Aorta (tissue), 5 donors: ENCODE results near the gene NISCH. TPM values are rescaled to one million over a fixed set of nuclear protein-coding genes. Genes with fewer than 3 reads are reported as not detected.

Experiments used
- ATAC-seq: fragments of 200-7000 bp; cut with Tn5 transposase; one replicate; pipeline ENCODE4 v1.9.1; 2022; ENCODE audit warnings: moderate library complexity; ENCODE audit not compliant: low FRiP score
- DNase-seq, 2 donors: peaks; one replicate each; pipeline ENCODE4 v3.0.0-alpha.2; 2020
- H3K27ac ChIP-seq, 2 donors: one replicate each; pipeline ENCODE4 v1.5.1; 2013; ENCODE audit warnings: low read length in 2 of 2, mild to moderate bottlenecking in 2 of 2, moderate library complexity in 2 of 2, control low read depth in 1 of 2, inconsistent platforms in 1 of 2, low read depth in 1 of 2
- H3K27me3 ChIP-seq, 2 donors: one replicate each; pipeline ENCODE4 v1.6.1; 2013; ENCODE audit warnings: control low read depth in 1 of 2, low read length in 1 of 2, mild to moderate bottlenecking in 1 of 2, moderate library complexity in 1 of 2; ENCODE audit not compliant: insufficient read depth in 2 of 2, control insufficient read depth in 1 of 2
- H3K36me3 ChIP-seq, 2 donors: one replicate each; pipeline ENCODE4 v1.6.1; 2013; ENCODE audit warnings: control low read depth in 1 of 2, low read length in 1 of 2, mild to moderate bottlenecking in 1 of 2; ENCODE audit not compliant: insufficient read depth in 2 of 2, control insufficient read depth in 1 of 2
- H3K4me1 ChIP-seq, 2 donors: one replicate each; pipeline ENCODE4 v1.6.1; 2013; ENCODE audit warnings: low read length in 2 of 2, control low read depth in 1 of 2, mild to moderate bottlenecking in 1 of 2, moderate library complexity in 1 of 2; ENCODE audit not compliant: insufficient read depth in 2 of 2, control insufficient read depth in 1 of 2
- H3K4me3 ChIP-seq, 2 donors: one replicate each; pipeline ENCODE4 v1.5.1; 2013; ENCODE audit warnings: low read length in 2 of 2, control low read depth in 1 of 2, mild to moderate bottlenecking in 1 of 2
- H3K9me3 ChIP-seq: one replicate; pipeline ENCODE4 v1.6.1; 2013; ENCODE audit warnings: mild to moderate bottlenecking, low read length; ENCODE audit not compliant: control insufficient read depth
- WGBS, 2 donors: extraction: QIAGEN DNeasy Blood & Tissue Kit; methylation state at CpG; one replicate each; pipeline ENCODE4 v1.1.7; 2013; 5-methylcytosine and 5-hydroxymethylcytosine counted together
- intact Hi-C, 2 donors: fragments of 100-400 bp; cut with DNase I; formaldehyde crosslinking; loops; one replicate each; pipeline versions ENCODE4 v1.14.2 to v1.15.0; 2022
- polyA plus RNA-seq, 2 donors: library from polyadenylated mRNA; stranded (reverse); fragments of 200-250 nt; gene quantifications; one replicate each; pipeline ENCODE4 v1.2.3, GENCODE V29; 2013
- total RNA-seq, 2 donors: library from RNA; stranded (reverse); fragmentation: NEBNext Ultra II Directional; extraction: Animal tissue kit (Norgen Biotek cat#: 25700); gene quantifications; one replicate each; pipeline ENCODE4 v1.2.1, GENCODE V29; 2021
- donor health status: healthy with polysubstance abuse.
- donor health status: Bipolar disorder and iron deficiency.
- donor health status: DM: no; HTN: no; CAD: no.
- donor health status: DM: no; HTN: no; CAD: no.
- donor health status: DM: yes; HTN: yes; CAD: no.

NISCH gene
- total and polyA plus RNA-seq, 4 donors = 13.3 to 157 (median 101) TPM

DNA sequence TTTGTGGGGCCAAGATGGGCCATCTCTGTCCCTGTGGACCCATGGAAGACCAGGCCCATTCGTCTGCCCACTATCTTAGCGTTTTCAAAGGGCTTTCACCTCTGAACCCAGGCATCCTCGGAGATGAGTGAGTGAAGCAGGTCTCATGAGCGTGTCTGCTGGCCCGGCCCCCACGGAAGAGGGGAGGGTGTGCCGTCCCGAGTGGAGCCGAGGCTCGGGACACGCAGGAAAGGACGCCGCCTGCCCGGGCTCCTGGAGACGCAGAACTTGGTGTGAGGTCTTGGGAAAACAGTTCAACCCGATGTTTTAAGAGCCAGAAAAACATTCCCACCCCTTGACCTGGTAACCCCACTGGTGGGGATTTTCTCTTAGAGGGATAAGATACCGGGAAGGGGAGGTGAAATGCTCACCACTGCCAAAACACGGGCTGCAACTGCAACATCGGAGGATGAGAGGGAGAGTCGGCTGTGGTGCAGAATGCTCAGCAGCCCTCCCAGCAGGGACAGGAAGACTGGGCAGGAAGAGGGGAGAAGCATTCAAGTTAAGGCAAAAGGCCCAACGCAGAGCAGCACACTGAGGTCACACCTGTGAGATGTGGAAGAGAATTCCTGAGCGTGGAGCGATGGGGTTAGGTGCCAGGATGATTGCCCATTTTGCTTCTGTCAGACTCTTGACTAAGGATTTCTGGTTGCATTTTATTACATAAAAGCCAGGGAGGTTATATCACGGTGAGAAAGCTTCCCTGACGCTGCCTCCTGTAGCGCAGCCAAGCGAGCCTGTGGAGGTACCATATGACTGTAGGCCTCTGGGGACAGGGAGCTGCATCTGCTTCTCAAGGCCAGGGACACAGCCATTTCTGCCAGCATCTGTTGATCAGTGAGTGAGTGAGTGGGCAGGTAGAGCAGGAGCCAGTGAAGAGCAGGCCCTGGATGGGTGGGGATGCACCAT lies 25.6 kb downstream of the NISCH start:
- Histone ChIP-seq H3K27ac (no peak overlapping the region), H3K36me3 (peaks cover 0 to 7% of the 10 kb centered on the region in 2 donors)
- ATAC-seq = no peak

DNA sequence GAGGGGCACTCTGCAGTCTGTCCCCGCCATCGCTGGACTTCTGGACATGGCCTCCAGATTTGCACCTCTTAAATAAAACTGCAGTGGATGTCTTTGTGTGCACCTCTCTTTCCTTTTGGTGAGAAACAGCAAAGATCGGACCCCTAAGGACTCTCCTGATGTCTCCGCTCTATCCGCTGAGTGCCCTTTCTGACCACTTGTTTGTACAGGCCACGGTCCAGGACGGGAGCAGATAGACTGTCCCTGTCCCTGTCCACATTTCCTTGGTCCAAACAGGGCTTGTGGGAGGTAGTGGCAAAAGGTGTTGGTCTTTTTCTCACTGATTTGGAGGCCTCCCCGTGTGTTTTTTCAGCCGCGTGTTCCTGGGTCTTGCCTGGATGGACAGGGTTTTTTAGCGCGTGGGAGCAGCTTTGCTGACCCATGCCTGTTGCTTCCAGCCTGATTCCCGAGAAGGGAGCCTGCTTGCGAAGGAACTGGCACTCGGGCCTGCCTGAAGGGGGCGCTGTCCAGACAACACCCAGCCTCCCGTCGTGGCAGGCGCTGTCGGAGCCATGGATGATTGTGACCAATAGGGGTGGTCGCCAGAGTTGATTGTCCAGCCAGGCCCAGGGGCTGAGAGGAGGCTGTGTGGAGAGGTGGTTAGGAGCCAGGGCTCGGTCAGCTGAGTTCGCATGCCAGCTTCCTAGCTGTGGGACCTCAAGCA lies 26.6 kb downstream of the NISCH start:
- Histone ChIP-seq H3K27ac (no peak overlapping the region), H3K9me3 (no peaks in the 10 kb centered on the region), H3K4me3 (no peak overlapping the region), H3K4me1 (no peaks in the 10 kb centered on the region), H3K27me3 (no peaks in the 10 kb centered on the region), H3K36me3 (peaks cover 0 to 7% of the 10 kb centered on the region in 2 donors)
- 84% methylated on average over 23 of the region's 23 CpGs for WGBS, 2 donors
- intact Hi-C loops = no loop called here
- ATAC-seq = no peak
- DNase-seq = no peak

More for the DNA sequence above, 25.6 kb downstream of the NISCH start:
- Histone ChIP-seq H3K27me3 (no peaks in the 10 kb centered on the region), H3K4me1 (no peaks in the 10 kb centered on the region), H3K9me3 (no peaks in the 10 kb centered on the region), H3K4me3 (no peak overlapping the region)
- intact Hi-C loops = no loop called here
- DNase-seq = no peak
- WGBS, 2 donors = 73 to 80% methylated on average over 27 of the region's 27 CpGs

DNA sequence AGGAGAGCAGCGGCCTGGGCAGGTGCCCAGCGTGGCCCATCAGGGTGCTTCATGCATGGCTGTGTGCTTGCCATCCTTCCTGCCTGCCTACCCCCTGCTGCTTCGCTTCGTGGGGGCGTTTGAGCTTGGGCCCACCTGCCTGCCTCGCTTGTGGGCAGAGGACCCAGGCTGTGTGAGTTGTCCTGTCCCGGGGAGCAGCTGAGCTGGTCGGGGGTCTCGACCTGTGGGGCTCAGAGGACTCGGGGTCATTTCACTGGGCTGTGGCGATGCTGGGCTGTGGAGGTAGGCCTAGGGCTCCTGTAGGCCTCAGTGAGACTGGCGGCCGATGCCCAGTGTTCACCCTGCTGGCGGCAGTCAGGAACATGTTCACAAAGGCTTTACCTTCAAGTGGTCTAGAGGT lies 27.7 kb downstream of the NISCH start:
- peaks cover 0 to 7% of the 10 kb centered on the region in 2 donors for H3K36me3 ChIP-seq
- H3K27ac ChIP-seq = peak overlapping the region in 1 of 2 donors; percentile 2
- no peaks in the 10 kb centered on the region for H3K4me1 ChIP-seq
- 87 to 88% methylated on average over 14 of the region's 14 CpGs for WGBS, 2 donors
- no peaks in the 10 kb centered on the region for H3K9me3 ChIP-seq
- H3K27me3 ChIP-seq = no peaks in the 10 kb centered on the region
- H3K4me3 ChIP-seq = no peak overlapping the region
- DNase-seq = peak in 1 of 2 donors; percentile 42
- intact Hi-C loops = no loop called here
- ATAC-seq = no peak

DNA sequence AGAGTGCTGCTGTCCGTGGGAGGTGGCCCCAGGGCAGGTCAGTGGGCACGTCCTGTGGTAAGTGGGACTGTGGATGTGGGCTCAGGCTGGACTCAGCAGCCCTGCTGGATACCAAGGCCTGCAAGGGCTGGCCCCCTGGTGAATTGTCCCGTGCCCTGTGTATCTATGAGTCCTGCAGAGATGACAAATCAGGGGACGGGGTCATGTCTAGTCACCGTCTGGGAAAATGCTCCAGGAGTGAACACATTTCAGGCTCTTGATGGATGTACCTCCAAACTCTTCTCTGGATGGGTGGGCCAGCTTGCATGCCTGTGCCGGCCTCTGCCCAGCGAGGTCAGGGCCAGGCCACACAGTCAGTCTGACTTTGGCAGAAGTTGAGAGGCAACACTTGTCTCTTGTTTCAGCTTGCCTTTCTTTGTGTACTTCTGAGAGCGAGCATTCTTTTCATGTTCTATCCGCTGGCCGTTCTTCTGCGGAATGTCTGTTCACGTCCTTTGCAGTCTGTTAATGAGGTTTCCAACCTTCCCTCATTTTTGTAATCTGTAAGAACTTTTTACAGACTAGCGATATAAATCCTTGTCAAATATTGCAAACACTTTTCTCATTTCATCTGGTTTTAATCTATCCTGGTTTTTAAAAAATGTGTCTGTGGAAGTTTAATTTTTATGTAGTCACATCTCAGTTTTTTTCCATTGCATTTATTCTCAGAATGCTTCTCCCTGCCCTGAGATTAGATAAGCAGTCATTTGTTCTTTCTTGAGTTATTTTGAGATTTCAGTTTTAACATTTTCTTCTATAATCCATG lies 28.4 kb downstream of the NISCH start:
- H3K27me3 ChIP-seq = no peaks in the 10 kb centered on the region
- 36 to 41% methylated on average over 13 of the region's 13 CpGs for WGBS, 2 donors
- peak in 1 of 2 donors; percentile 63 for DNase-seq
- no peaks in the 10 kb centered on the region for H3K9me3 ChIP-seq
- H3K4me1 ChIP-seq = no peaks in the 10 kb centered on the region
- H3K27ac ChIP-seq = peak overlapping the region in 1 of 2 donors; percentile 19
- H3K4me3 ChIP-seq = no peak overlapping the region
- H3K36me3 ChIP-seq = peaks cover 0 to 4% of the 10 kb centered on the region in 2 donors
- intact Hi-C loops = no loop called here
- ATAC-seq = no peak

DNA sequence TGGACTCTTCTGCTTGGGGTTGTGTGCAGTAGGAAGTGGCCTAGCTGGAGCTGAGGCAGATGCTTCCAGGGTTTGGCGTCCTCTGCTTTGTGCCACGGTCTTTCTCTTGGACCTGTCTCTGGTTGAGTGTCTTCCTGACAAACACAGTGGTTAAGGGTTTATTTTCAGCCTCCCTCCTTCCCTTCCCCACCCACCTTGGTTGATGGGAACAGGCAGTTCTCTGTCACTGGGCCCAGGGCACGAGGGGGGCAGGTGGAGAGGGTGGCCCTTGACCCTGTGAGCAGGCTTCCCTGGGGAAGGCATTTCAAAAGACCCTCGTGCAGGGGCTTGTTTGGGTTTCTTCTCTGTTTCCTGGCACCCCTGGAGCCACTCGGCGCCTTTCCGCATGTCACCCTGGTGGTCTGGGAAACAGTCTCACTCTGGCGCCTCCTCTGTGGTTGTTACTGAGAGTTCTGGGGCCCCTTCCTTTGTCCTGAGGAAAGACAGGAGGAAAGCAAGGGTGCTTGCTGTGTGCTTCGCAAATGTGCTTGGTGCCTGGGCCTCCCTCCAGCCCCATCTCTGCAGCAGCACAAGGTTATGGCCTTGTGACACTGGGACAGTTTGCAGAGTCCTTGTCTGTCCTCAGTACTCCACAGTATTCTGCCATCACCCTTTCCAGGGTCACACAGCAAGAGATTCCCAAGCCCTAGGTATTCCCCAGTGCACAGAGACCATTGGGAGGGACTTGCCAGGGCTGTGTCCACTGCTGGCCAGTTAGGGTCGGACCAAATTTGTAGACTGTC lies 29.5 kb downstream of the NISCH start:
- DNase-seq (no peak), ATAC-seq (no peak)
- H3K27ac ChIP-seq = peak overlapping the region in 1 of 2 donors; percentile 0
- no peaks in the 10 kb centered on the region for H3K9me3 ChIP-seq
- no peak overlapping the region for H3K4me3 ChIP-seq
- H3K4me1 ChIP-seq = no peaks in the 10 kb centered on the region
- intact Hi-C loops = loop anchor here in 1 of 2 donors (5.0 kb wide), 1 partner anchor 42 kb away; no protein-coding TSS in a partner anchor
- WGBS, 2 donors = 82 to 83% methylated on average over 10 of the region's 10 CpGs
- H3K36me3 ChIP-seq = no peaks in the 10 kb centered on the region
- no peaks in the 10 kb centered on the region for H3K27me3 ChIP-seq

DNA sequence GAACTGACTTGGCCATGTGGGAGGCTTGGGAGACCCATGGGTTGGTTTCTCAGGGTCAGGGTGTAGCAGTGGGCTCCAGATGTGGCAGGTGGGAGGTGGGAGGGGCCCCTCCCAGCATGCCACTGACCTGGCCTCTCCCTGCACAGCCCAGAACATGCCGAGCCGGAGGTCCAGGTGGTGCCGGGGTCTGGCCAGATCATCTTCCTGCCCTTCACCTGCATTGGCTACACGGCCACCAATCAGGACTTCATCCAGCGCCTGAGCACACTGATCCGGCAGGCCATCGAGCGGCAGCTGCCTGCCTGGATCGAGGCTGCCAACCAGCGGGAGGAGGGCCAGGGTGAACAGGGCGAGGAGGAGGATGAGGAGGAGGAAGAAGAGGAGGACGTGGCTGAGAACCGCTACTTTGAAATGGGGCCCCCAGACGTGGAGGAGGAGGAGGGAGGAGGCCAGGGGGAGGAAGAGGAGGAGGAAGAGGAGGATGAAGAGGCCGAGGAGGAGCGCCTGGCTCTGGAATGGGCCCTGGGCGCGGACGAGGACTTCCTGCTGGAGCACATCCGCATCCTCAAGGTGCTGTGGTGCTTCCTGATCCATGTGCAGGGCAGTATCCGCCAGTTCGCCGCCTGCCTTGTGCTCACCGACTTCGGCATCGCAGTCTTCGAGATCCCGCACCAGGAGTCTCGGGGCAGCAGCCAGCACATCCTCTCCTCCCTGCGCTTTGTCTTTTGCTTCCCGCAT lies 31.8 kb downstream of the NISCH start:
- H3K27me3 ChIP-seq = no peaks in the 10 kb centered on the region
- H3K27ac ChIP-seq = no peak overlapping the region
- no peaks in the 10 kb centered on the region for H3K4me1 ChIP-seq
- intact Hi-C loops = loop anchor here in 1 of 2 donors (5.0 kb wide), 1 partner anchor 40 kb away; no protein-coding TSS in a partner anchor
- H3K9me3 ChIP-seq = no peaks in the 10 kb centered on the region
- H3K4me3 ChIP-seq = no peak overlapping the region
- ATAC-seq = no peak
- H3K36me3 ChIP-seq = peaks cover 0 to 1% of the 10 kb centered on the region in 2 donors
- DNase-seq = no peak
- WGBS, 2 donors = 92 to 93% methylated on average over 31 of the region's 31 CpGs

DNA sequence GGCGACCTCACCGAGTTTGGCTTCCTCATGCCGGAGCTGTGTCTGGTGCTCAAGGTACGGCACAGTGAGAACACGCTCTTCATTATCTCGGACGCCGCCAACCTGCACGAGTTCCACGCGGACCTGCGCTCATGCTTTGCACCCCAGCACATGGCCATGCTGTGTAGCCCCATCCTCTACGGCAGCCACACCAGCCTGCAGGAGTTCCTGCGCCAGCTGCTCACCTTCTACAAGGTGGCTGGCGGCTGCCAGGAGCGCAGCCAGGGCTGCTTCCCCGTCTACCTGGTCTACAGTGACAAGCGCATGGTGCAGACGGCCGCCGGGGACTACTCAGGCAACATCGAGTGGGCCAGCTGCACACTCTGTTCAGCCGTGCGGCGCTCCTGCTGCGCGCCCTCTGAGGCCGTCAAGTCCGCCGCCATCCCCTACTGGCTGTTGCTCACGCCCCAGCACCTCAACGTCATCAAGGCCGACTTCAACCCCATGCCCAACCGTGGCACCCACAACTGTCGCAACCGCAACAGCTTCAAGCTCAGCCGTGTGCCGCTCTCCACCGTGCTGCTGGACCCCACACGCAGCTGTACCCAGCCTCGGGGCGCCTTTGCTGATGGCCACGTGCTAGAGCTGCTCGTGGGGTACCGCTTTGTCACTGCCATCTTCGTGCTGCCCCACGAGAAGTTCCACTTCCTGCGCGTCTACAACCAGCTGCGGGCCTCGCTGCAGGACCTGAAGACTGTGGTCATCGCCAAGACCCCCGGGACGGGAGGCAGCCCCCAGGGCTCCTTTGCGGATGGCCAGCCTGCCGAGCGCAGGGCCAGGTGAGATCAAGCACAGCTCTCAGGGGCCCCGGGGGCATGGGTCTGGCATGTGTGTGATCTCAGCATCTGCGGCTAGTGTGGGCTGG lies 32.6 kb downstream of the NISCH start:
- 95 to 96% methylated on average over 59 of the region's 59 CpGs for WGBS, 2 donors
- Histone ChIP-seq H3K27me3 (no peaks in the 10 kb centered on the region), H3K4me1 (no peaks in the 10 kb centered on the region), H3K36me3 (peaks cover 0 to 2% of the 10 kb centered on the region in 2 donors), H3K27ac (no peak overlapping the region), H3K9me3 (no peaks in the 10 kb centered on the region), H3K4me3 (no peak overlapping the region)
- ATAC-seq (no peak), DNase-seq (no peak)
- intact Hi-C loops = loop anchor here in 1 of 2 donors (5.0 kb wide), 1 partner anchor 39 kb away; no protein-coding TSS in a partner anchor
